Caco-2 (cell line): ENCODE results near the gene AEBP2. TPM values are rescaled to one million over a fixed set of nuclear protein-coding genes. Genes with fewer than 3 reads are reported as not detected.

Source experiments
- BruUV-seq: library from RNA; stranded (reverse); fragments of 400-500 nt; replicated peaks from 2 replicates; lab custom pipeline; 2021; lab: Mats Ljungman, UMichigan
- CTCF ChIA-PET: fragments of 300-600 bp; sonication (Branson Sonifier 250); formaldehyde crosslinking; loops from one replicate; lab custom pipeline; 2022; ENCODE audit warnings: antibody characterized with exemption; lab: Charles Lee
- POLR2A ChIA-PET: fragments of 300-600 bp; sonication (Branson Sonifier 250); formaldehyde crosslinking; loops from one replicate; lab custom pipeline; 2022; ENCODE audit warnings: antibody characterized with exemption; lab: Charles Lee
- DNase-seq, 2 experiments: peaks; one replicate each; pipeline versions ENCODE4 v3.0.0 to v3.0.0-alpha.2; 2020 to 2022
- H3K27me3 ChIP-seq: replicated peaks from 2 replicates; pipeline ENCODE4 v1.6.0; 2011; ENCODE audit warnings: low read length; ENCODE audit not compliant: control insufficient read depth, insufficient read depth
- H3K36me3 ChIP-seq: 2 replicates; pipeline ENCODE4 v1.5.1; 2011; ENCODE audit warnings: low read length; ENCODE audit not compliant: control insufficient read depth, insufficient read depth
- H3K4me1 ChIP-seq: fragments of 250-450 bp; sonication (Bioruptor Pico); 2 replicates; pipeline ENCODE4 v1.5.1; 2020; ENCODE audit warnings: mild to moderate bottlenecking
- H3K4me3 ChIP-seq: 2 replicates; pipeline ENCODE4 v1.5.1; 2011; ENCODE audit warnings: low read depth, mild to moderate bottlenecking, control low read depth, low read length
- H3K9me3 ChIP-seq: fragments of 250-450 bp; sonication (Bioruptor Pico); 2 replicates; pipeline ENCODE4 v1.5.1; 2020; ENCODE audit warnings: mild to moderate bottlenecking, moderate library complexity
- H3K27ac Mint-ChIP-seq: one replicate; pipeline ENCODE4 v1.8.0; 2022; ENCODE audit warnings: mixed read lengths; ENCODE audit not compliant: unreplicated experiment
- H3K27me3 Mint-ChIP-seq: one replicate; pipeline ENCODE4 v1.8.0; 2022; ENCODE audit warnings: mixed read lengths; ENCODE audit not compliant: insufficient read depth, unreplicated experiment
- H3K36me3 Mint-ChIP-seq: one replicate; pipeline ENCODE4 v1.8.0; 2022; ENCODE audit warnings: mild to moderate bottlenecking, mixed read lengths; ENCODE audit not compliant: insufficient read depth, unreplicated experiment
- H3K4me1 Mint-ChIP-seq: one replicate; pipeline ENCODE4 v1.8.0; 2022; ENCODE audit warnings: low read depth, mixed read lengths; ENCODE audit not compliant: unreplicated experiment
- H3K4me3 Mint-ChIP-seq: one replicate; pipeline ENCODE4 v1.8.0; 2022; ENCODE audit warnings: mild to moderate bottlenecking, moderate library complexity, mixed read lengths; ENCODE audit not compliant: unreplicated experiment
- H3K9me3 Mint-ChIP-seq: one replicate; pipeline ENCODE4 v1.8.0; 2022; ENCODE audit warnings: mixed read lengths; ENCODE audit not compliant: unreplicated experiment
- CTCF ChIP-seq, 2 experiments: fragments of 200-600 bp in 1 of 2; IDR thresholded peaks; 1 replicate in 1 of 2; 2 replicates in 1 of 2; pipeline versions ENCODE4 v1.5.1 to v1.8.0; 2011 to 2022; ENCODE audit warnings: antibody characterized with exemption in 1 of 2, control low read depth in 1 of 2, inconsistent platforms in 1 of 2, low read depth in 1 of 2, low read length in 1 of 2, mild to moderate bottlenecking in 1 of 2, moderate library complexity in 1 of 2; ENCODE audit not compliant: insufficient read depth in 1 of 2, severe bottlenecking in 1 of 2, unreplicated experiment in 1 of 2
- intact Hi-C: fragments of 100-400 bp; cut with micrococcal nuclease; formaldehyde crosslinking; loops from one replicate; pipeline ENCODE4 v1.10.0; 2022; ENCODE audit not compliant: unreplicated experiment
- total RNA-seq: library from RNA; stranded (reverse); gene quantifications from 2 replicates; pipeline ENCODE4 v1.2.3, GENCODE V29; 2022

The AEBP2 gene
- total RNA-seq, 1 experiment from 2014 or later = 68.0 TPM

- no TSS peak for BruUV-seq
- CTCF ChIA-PET = no interaction called here
Observed at GRCh38 chr12:19402211-19402610, 37.1 kb upstream of the AEBP2 start.

GRCh38 chr12:19402743-19403431 is 36.4 kb upstream of the AEBP2 start:
- TF ChIP-seq CTCF (IDR thresholded peaks at IDR 0.05; ENCODE audit: insufficient read depth in 1 of 2, low read depth in 1 of 2, low read length in 1 of 2, severe bottlenecking in 1 of 2, unreplicated experiment in 1 of 2) = no peak
- BruUV-seq = no TSS peak
- Histone ChIP-seq H3K4me3 (no peak overlapping the region), H3K4me1 (no peaks in the 10 kb centered on the region), H3K27me3 (no peaks in the 10 kb centered on the region), H3K36me3 (no peaks in the 10 kb centered on the region), H3K9me3 (no peaks in the 10 kb centered on the region)
- CTCF ChIA-PET = no interaction called here
- Mint-ChIP-seq H3K4me1 (no peaks in the 10 kb centered on the region), H3K4me3 (no peak overlapping the region), H3K9me3 (no peaks in the 10 kb centered on the region), H3K36me3 (no peaks in the 10 kb centered on the region), H3K27ac (no peak overlapping the region), H3K27me3 (no peaks in the 10 kb centered on the region)
- POLR2A ChIA-PET = no interaction called here
- intact Hi-C loops = loop anchor here (5.0 kb wide), 1 partner anchor 39 kb away; no protein-coding TSS in a partner anchor
- DNase-seq = no peak

More at GRCh38 chr12:19402211-19402610, 37.1 kb upstream of the AEBP2 start:
- Histone ChIP-seq H3K27me3 (no peaks in the 10 kb centered on the region), H3K4me1 (no peaks in the 10 kb centered on the region), H3K4me3 (no peak overlapping the region), H3K36me3 (no peaks in the 10 kb centered on the region), H3K9me3 (no peaks in the 10 kb centered on the region)
- DNase-seq = no peak
- Mint-ChIP-seq H3K36me3 (no peaks in the 10 kb centered on the region), H3K27me3 (no peaks in the 10 kb centered on the region), H3K9me3 (no peaks in the 10 kb centered on the region), H3K4me1 (no peaks in the 10 kb centered on the region), H3K27ac (no peak overlapping the region), H3K4me3 (no peak overlapping the region)
- POLR2A ChIA-PET = no interaction called here
- intact Hi-C loops = loop anchor here (5.0 kb wide), 1 partner anchor 40 kb away; no protein-coding TSS in a partner anchor
- no peak for TF ChIP-seq CTCF (IDR thresholded peaks at IDR 0.05; ENCODE audit: insufficient read depth in 1 of 2, low read depth in 1 of 2, low read length in 1 of 2, severe bottlenecking in 1 of 2, unreplicated experiment in 1 of 2)

GRCh38 chr12:19404242-19404880 is 34.9 kb upstream of the AEBP2 start:
- Mint-ChIP-seq H3K4me3 (peak overlapping the region; percentile 4), H3K27ac (no peak overlapping the region), H3K4me1 (no peaks in the 10 kb centered on the region), H3K9me3 (no peaks in the 10 kb centered on the region), H3K27me3 (no peaks in the 10 kb centered on the region), H3K36me3 (no peaks in the 10 kb centered on the region)
- H3K36me3 ChIP-seq = no peaks in the 10 kb centered on the region
- no peak for TF ChIP-seq CTCF (IDR thresholded peaks at IDR 0.05; ENCODE audit: insufficient read depth in 1 of 2, low read depth in 1 of 2, low read length in 1 of 2, severe bottlenecking in 1 of 2, unreplicated experiment in 1 of 2)
- H3K4me3 ChIP-seq = no peak overlapping the region
- no peaks in the 10 kb centered on the region for H3K4me1 ChIP-seq
- BruUV-seq = no TSS peak
- POLR2A ChIA-PET = no interaction called here
- H3K27me3 ChIP-seq = no peaks in the 10 kb centered on the region
- intact Hi-C loops = loop anchor here (5.0 kb wide), 1 partner anchor 38 kb away; no protein-coding TSS in a partner anchor
- CTCF ChIA-PET = no interaction called here
- H3K9me3 ChIP-seq = no peaks in the 10 kb centered on the region
- DNase-seq = no peak
